ENCODE measurements around the gene RNF157.

The RNF157 gene

DNA sequence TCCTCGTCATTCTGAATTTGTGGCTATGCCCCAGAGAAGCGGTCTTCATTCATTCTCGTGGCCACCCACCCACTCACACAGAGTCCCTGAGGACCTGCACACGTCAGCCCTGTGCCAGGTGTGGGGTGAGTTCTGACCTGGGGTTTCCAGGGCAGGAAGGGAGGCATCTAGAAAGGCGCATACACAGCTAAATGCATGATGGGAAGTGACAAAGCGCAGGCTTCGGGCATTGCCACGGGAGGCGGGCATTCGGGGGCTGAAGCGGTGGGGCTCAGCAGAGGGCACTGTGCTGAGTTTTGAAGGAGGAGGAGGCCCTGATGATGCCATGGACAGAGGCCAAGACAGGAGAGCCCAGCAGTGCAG is 35.8 kb upstream of the RNF157 start (continued):
- TF ChIP-seq ZBTB44 (tag by site-specific recombination; IDR thresholded peaks at IDR 0.05) = no peak

- H3K4me1 ChIP-seq (ENCODE audit: control insufficient read depth, insufficient read depth, low read length) = no peaks in the 10 kb centered on the region
- peaks cover 0 to 14% of the 10 kb centered on the region in 2 experiments; a peak in 1 of 3 replicates for H3K36me3 ChIP-seq (ENCODE audit: control insufficient read depth in 2 of 2, insufficient read depth in 1 of 2, low read length in 2 of 2)
- no peak overlapping the region for H3K27ac ChIP-seq (ENCODE audit: extremely low read depth, low read depth, low read length)
- H3K9me3 ChIP-seq (ENCODE audit: control insufficient read depth, insufficient read depth, low read depth, low read length) = no peaks in the 10 kb centered on the region
- POLR2A ChIA-PET = interaction anchor here (0.9 kb wide), 1 partner anchor 9 kb away, joined by 3 read pairs; no protein-coding TSS in a partner anchor
- CTCF ChIA-PET = interaction anchor here (0.7 to 1.7 kb wide), 5 partner anchors 91 to 273 kb away, joined by 3 to 5 read pairs (median 3); no protein-coding TSS in a partner anchor
- TF ChIP-seq GLIS2 (tag by site-specific recombination; IDR thresholded peaks at IDR 0.05) = peak; percentile 33; the same call in 1 of the 2 replicates
- TF ChIP-seq ZIC2 (tag by site-specific recombination; IDR thresholded peaks at IDR 0.05) = peak; percentile 7; the same call in 1 of the 2 replicates
- TF ChIP-seq HOXA7 (CRISPR knock-in tag; IDR thresholded peaks at IDR 0.05; ENCODE audit: borderline replicate concordance) = no peak
- no peak for TF ChIP-seq ZNF558 (tag by site-specific recombination; IDR thresholded peaks at IDR 0.05)
- no peak for TF ChIP-seq FEZF1 (tag by site-specific recombination; IDR thresholded peaks at IDR 0.05)
- no peak overlapping the region for H3K4me3 ChIP-seq (ENCODE audit: low read depth, low read length)
Observed at GRCh38 chr17:76275382-76276068, 35.2 kb upstream of the RNF157 start.

DNA sequence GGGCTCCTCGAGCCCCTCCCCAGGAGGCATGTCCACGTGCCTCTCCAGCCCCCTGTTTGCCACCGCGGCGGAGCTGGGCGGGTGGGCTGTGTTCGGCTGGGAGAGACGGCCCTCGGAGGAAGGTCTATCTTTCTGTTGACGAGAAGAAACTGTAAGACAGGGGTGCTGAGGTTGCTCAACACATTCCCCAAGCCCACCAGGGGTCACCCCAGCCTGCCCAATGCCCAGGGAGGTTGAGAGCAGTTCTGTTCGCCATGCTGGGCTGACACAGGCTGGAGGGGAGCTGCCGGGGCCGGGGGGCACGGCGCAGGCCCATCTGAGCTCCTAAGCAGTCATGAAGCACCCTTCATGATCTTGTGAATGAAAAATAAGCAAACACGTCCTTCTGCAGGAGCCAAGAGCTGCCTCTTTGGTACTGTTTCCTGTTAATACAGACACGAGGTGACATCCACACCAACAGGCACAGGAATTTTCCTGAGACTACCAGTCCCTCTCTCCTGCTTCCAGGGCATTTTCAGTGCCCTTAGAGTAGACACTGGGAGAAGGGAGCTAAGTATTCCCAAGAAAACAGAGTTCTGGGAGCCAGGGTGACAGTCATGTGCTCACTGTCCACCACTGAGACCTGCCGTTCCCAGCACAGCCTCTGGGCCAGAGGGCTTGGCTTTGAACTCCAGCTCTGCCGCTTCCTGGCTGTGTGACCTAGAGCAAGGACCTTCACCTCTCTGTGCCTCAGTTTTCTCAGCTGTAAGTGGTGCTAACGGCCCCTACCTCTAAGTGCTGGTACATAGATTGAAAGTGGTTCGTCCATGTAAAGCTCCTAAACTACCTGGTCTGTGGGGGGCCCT is 34.0 kb upstream of the RNF157 start:
- POLR2A ChIA-PET = interaction anchor here (0.6 to 1.6 kb wide), 6 partner anchors 10 to 133 kb away, joined by 3 to 8 read pairs (median 3); partner anchors contain the start of genes FOXJ1, PRPSAP1 and UBALD2
- peak; percentile 72; the same call in 1 of the 2 replicates for TF ChIP-seq ZNF239 (tag by site-specific recombination; IDR thresholded peaks at IDR 0.05)
- TF ChIP-seq ZNF501 (tag by site-specific recombination; IDR thresholded peaks at IDR 0.05) = no peak
- no peak for TF ChIP-seq ZNF473 (tag by site-specific recombination; IDR thresholded peaks at IDR 0.05)
- no peak for TF ChIP-seq ZNF654 (tag by site-specific recombination; IDR thresholded peaks at IDR 0.05; ENCODE audit: low read depth)
- no peak for TF ChIP-seq SP2 (tag by site-specific recombination; IDR thresholded peaks at IDR 0.05)
- TF ChIP-seq ZNF768 (tag by site-specific recombination; IDR thresholded peaks at IDR 0.05) = peak; percentile 96; the same call in 1 of the 2 replicates
- 0 out of 2 replicates have a peak, but pooled peaks have one; percentile 23 for TF ChIP-seq IKZF3 (tag by site-specific recombination; IDR thresholded peaks at IDR 0.05)
- no peak overlapping the region for H3K27ac ChIP-seq (ENCODE audit: extremely low read depth, low read depth, low read length)
- no peaks in the 10 kb centered on the region for H3K4me1 ChIP-seq (ENCODE audit: control insufficient read depth, insufficient read depth, low read length)
- peaks cover 0 to 21% of the 10 kb centered on the region in 2 experiments; a peak in 1 of 3 replicates for H3K36me3 ChIP-seq (ENCODE audit: control insufficient read depth in 2 of 2, insufficient read depth in 1 of 2, low read length in 2 of 2)
- H3K4me3 ChIP-seq (ENCODE audit: low read depth, low read length) = no peak overlapping the region
- CTCF ChIA-PET = interaction anchor here (0.7 to 2.0 kb wide), 13 partner anchors 9 to 1045 kb away, joined by 3 to 10 read pairs (median 4); partner anchors contain the start of gene UBALD2
- H3K9me3 ChIP-seq (ENCODE audit: control insufficient read depth, insufficient read depth, low read depth, low read length) = no peaks in the 10 kb centered on the region

- ChIA-PET CTCF (interaction anchor here (0.6 to 2.0 kb wide), 9 partner anchors 8 to 1044 kb away, joined by 3 to 10 read pairs (median 4); partner anchors contain the start of gene UBALD2), POLR2A (interaction anchor here (0.9 to 1.6 kb wide), 3 partner anchors 9 to 201 kb away, joined by 3 to 8 read pairs (median 4); partner anchors contain the start of genes SRP68 and UBALD2)
- Histone ChIP-seq H3K27ac (ENCODE audit: extremely low read depth, low read depth, low read length) (no peak overlapping the region), H3K4me1 (ENCODE audit: control insufficient read depth, insufficient read depth, low read length) (no peaks in the 10 kb centered on the region), H3K9me3 (ENCODE audit: control insufficient read depth, insufficient read depth, low read depth, low read length) (no peaks in the 10 kb centered on the region), H3K36me3 (ENCODE audit: control insufficient read depth in 2 of 2, insufficient read depth in 1 of 2, low read length in 2 of 2) (peaks cover 0 to 26% of the 10 kb centered on the region in 2 experiments; a peak in 2 of 3 replicates), H3K4me3 (ENCODE audit: low read depth, low read length) (no peak overlapping the region)
- TF ChIP-seq PRDM1 (tag by site-specific recombination; IDR thresholded peaks at IDR 0.05) (no peak), ZNF132 (tag by site-specific recombination; IDR thresholded peaks at IDR 0.05; ENCODE audit: borderline replicate concordance) (no peak), ZNF830 (tag by site-specific recombination; IDR thresholded peaks at IDR 0.05; ENCODE audit: low read depth) (no peak), ZIC2 (tag by site-specific recombination; IDR thresholded peaks at IDR 0.05) (peak; percentile 15; the same call in 1 of the 2 replicates), GLIS2 (tag by site-specific recombination; IDR thresholded peaks at IDR 0.05) (peak; percentile 70), ZFHX2 (tag by site-specific recombination; conservative IDR thresholded peaks at IDR 0.05) (0 out of 2 replicates have a peak, but pooled peaks have one; percentile 36), ZNF658 (tag by site-specific recombination; IDR thresholded peaks at IDR 0.05) (no peak)
Observed at GRCh38 chr17:76273445-76274111, 33.3 kb upstream of the RNF157 start.

Measured in HEK293 (cell line).